ENCODE data around the gene RAB3GAP2.
"Not testable (repeated sequence)": the region's sequence is repeated elsewhere in the genome, so short reads cannot be mapped to it uniquely, and the experiment has no call there.

Gene RAB3GAP2

DNA sequence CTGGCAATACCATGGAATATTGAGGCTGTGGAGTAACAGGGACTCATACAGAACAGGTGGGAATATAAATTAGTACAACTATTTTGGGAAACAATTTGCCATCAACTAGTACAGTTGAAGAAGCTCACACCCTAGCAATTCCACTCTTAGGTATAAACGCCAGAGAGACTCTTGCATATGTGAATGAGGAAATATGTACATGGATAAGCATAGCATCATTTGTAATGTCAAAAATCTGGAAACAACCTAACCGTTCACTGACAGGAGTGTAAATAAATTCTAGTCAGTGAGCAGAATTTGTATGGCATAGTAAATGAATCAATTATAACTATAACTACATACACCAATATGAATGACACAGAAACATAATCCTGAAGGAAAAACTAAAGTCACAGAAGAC, 83.7 kb downstream of the RAB3GAP2 start:
- no peak for DNase-seq

DNA sequence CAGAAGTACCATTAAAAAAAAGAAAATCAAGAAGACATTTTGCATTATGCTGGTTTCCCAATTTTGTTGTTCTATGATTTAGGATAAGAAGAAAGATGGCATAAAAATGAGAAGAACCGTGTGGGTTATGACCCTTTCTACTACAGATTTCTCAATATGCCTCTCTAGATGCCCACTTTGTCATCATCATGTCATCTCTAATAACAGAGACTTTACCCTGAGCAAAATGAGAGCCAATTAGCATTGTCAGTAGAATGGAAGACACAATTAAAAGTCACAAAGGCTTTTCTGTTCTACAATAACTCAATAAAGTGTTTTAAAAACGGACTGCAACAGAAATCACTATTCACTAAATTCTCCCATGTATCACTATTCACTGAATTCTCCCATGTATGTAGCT, 85.5 kb downstream of the RAB3GAP2 start:
- no peak for DNase-seq

DNA sequence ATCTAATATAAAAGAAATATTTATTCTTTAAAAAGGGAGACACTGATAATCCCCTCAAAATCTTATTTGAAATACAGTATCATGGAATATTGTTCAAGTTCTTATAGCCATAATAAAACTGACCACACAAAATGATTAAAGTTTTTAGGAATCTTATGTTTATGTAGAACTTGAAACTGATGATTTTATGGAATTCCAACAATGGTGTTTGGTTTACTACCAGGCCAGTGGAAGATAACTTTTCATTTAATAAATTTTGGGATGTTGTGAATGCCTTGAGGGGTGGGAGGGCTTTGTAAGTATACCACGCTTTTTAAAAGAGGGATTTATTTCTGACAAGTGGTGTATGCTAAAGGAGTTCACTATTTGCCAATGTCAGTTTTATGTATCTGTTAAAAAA, 87.7 kb downstream of the RAB3GAP2 start:
- DNase-seq = no peak

DNA sequence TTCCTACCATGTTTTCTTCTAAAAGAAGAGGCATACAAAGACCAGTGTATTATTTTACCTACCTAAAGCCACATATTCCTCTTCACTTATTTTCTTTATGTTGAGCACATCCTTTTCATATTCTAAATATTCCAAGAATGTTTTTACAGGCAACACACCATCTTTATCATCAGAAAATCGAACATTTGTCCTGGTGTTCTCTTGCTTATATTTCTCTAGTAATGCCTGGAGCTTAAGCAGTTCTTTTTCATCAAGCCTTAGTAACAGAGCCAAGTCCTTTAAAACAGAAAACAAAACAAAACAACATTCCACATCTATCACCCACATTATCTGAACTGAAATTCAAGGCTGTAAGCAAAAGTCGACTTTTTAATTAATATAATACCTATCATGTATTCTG, 89.6 kb downstream of the RAB3GAP2 start:
- DNase-seq = no peak

DNA sequence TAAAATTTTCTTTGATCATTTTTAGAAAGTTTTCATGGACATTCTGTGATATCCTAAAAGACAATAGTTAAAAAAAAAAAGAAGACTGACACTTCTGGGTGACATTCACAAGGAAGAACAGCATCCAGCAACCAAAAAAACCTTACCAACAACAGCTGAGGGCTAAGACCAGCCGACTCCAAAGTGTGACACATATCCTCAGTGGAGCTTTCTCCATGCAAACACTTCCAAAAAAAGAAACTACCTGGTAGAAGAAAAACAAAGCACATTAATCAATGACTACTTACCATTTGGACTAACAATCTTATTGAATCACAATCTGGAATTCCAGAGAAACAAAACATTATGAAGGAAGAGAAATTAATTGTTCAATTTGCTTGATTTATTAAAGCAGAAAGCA, 90.1 kb downstream of the RAB3GAP2 start:
- no peak for DNase-seq

DNA sequence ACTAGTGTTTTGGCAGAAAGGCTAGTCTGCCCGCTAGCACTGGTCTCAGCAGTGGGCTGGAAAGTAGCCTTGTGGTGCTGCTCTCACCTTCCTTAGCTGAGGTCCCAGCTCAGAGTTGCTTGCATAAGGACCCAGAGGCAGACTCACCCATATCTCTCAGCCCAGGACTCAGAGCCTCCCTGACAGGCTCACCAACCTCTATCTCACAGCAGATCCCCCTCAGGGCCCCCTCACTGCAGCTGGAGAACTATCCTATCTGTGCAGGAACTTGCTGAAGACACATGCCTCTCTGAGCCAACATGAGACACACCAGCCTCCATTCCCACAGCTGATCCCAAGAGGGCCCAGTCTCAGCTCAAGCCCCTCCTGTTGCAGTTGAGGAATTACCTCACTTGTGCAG, 95.7 kb downstream of the RAB3GAP2 start:
- DNase-seq = no peak

DNA sequence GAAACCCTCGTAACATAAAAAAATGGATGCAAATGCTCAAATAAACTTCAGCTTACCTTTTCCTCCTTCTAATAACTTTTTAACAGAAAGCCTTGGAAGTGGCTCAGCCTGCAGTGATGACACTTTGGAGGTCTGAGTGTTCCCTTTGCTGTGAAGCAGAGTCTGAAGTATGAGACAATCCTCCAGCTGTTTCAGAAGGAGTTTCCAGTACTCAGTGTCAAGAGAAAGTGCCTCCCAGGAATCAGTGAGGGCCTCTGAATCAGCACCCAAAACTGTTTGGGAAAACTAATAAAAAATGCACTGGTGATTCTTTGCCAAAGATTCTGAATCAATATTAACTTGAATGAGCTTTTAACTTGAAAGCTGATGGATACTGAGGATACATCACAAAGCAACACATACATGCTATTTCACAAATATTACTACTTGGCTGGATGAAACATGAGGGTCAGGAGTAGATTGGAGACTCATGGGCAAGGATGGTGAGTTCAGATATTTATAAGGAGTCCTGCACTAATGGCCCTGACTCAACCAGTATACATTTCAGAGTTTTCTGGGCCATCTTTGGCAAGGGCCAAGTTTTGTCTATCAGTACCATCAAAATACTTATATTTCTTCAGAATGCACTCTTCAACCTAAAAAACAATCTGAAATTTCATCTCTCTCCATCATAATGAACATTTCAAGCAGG, 101.3 kb downstream of the RAB3GAP2 start:
- no peak for DNase-seq

DNA sequence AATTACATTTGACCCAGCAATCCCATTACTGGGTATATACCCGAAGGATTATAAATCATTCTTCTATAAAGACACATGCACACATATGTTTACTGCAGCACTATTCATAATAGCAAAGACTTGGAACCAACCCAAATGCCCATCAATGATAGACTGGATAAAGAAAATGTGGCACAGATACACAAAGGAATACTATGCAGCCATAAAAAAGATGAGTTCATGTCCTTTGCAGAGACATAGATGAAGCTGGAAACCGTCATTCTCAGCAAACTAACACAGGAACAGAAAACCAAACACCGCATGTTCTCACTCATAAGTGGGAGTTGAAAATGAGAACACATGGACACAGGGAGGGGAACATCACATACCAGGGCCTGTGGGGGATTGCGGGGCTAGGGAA, 102.4 kb downstream of the RAB3GAP2 start:
- not testable (repeated sequence) for DNase-seq

DNA sequence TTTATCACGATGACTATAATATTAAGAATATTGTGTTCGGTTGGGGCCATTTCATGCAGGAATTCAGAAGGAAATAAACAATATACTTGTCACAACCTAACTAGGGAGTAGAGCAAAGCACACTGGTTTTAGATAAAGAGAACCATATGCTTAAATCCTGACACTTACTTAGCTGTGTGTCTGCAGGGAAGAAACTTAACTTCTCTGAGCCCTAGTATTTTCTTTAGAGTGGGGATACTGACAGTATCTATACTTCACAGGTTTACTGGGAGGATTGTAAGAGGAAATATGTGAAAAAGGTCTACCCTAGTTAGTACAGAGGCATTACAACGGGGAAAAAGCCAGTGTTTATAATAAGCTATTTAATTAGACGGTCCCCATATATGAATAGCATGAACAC, 105.4 kb downstream of the RAB3GAP2 start:
- no peak for DNase-seq

DNA sequence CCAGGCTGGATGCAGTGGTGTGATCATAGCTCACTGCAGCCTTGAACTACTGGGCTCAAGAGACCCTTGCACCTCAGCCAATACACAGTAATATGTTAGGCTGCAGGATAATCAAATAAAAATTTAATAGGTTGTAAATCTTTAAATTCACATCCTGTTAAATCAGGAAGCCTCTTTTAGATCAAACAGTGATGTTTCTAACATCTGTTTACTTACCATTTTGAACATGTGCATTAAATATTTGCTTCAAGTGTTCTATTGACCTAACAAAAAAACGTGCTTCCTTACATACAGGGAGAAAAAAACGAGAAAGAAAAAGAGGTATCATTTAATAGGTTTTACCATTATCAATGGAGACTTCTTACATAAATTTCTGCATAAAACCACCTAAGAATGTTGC, 107.7 kb downstream of the RAB3GAP2 start:
- DNase-seq = no peak

DNA sequence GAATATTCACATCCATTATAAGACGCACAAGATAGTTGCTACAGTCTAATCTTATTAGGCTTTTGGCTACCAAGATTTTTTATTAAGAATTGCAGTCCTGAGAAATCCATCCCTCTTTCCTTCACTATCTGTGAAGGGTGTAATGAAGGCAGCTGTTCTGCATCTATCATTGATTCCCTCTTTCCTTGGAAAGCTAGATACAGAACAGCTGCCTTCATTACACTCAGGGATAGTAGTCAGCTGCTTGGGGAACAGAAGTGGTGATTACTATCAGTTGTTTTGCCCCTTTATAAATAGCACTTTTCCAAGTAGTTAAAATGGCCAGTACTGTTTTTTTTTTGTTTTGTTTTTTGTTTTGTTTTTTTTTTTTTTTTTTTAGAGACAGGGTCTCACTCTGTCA, 108.1 kb downstream of the RAB3GAP2 start:
- no peak for DNase-seq

DNA sequence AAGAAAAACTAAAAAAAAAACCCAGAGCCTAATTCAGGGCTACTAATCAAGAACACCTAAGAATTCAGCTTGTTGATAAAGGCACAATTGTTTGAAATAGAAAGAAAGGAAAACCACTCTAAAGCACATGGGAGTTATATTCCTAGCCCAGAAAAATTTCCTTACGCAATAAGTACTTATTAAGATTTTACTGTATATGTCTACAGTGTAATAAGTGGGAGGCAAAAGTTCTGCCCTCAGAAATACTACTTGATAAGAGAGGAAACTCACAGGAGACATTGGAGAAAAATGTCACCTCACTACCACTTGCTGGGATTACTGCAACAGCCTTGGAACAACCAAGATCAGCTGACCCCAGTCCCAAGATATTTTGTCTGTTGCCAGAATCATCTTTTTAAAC, 112.2 kb downstream of the RAB3GAP2 start:
- DNase-seq = no peak

DNA sequence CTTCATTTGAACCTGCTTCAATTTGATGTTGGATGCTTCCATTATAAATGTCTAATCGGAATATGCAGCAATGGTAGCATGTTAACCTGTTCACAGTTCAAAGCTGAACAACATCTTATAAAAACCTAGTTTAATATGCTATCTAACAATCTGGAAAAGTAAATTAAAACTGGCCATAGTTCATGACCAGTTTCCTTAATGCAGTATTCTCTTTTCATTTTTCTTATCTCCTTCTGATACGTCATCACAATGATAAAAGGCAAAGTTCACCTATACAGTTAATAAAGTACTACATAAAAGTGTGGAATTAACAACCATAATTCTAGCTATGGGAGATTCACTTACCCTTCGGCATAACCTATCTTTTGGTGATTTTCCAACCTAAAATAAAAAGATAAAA, 113.2 kb downstream of the RAB3GAP2 start:
- DNase-seq = no peak

DNA sequence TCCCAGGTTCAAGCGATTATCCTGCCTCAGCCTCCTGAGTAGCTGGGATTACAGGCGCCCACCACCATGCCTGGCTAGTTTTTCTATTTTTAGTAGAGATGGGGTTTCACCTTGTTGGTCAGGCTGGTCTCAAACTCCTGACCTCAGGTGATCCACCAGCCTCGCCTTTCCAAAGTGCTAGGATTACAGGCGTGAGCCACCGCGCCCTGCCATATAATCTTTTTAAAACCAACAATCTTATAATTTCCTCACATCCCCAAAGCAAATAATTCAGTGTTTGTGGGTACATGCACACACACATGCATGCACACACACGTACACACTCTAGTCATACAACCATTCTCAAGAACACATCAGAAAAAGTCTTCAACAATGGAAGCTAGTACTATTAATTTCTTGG, 113.7 kb downstream of the RAB3GAP2 start:
- DNase-seq = not testable (repeated sequence)

DNA sequence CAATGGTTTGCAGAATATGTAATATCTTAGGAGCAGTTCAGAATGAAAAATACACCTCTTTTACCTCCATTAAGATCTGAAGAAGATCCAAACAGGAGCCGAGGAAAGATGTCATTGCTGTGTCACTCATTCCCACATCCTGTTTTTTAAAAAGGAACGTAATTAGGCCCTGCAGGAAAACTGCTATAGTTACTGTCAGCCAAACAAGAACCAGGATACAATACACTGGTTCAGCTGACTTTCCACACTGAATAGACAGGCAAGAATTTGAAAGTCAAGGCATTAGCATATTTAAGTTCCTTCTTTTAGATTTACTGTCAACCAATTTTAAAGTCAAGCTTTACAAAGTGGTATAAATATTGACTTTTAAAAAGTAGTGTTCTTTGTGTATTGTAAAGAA, 114.5 kb downstream of the RAB3GAP2 start:
- no peak for DNase-seq

DNA sequence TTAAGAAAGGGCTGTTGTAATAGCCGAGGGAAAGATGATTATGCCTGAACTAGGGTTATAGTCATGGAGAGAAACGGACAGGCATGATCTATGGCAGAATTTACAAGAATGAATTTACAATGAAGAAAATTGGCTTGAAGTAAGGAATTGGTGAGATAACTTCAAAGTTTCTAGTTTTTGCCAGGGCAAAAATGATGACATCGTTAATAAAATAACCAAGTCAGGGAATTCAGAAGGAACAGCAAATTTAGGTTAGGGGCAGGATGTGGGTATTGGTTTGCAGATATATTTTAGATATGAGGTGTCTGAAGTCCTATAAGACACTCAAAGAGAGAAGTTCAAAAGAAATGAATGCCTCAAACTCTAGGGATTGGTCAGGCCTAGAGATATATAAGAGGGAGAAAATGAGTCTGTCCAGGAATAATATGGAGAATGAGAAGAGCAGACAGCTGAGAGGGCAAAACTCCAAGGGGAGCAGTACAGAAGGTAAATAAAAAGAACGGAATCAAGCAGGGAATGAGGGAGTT, 115.6 kb downstream of the RAB3GAP2 start:
- no peak for DNase-seq

DNA sequence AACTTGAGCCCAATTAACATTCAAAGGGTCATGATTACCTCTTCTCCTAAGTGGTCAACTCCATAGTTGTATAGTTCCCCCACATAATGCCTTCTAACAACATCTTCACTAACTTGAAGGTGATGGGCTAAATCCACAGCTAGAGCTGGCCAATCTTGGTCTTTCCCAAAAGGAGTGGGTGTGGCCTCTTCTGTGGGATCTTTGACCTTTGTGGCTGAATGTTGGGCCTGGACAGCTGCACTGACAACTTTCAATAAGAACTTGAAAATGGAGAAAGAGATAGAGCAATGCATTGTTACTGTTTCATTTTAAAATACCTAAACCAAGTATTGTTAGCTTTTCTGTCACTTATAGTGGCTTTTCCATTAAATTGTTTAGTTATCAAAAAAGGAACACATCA, 119.1 kb downstream of the RAB3GAP2 start:
- DNase-seq = no peak

DNA sequence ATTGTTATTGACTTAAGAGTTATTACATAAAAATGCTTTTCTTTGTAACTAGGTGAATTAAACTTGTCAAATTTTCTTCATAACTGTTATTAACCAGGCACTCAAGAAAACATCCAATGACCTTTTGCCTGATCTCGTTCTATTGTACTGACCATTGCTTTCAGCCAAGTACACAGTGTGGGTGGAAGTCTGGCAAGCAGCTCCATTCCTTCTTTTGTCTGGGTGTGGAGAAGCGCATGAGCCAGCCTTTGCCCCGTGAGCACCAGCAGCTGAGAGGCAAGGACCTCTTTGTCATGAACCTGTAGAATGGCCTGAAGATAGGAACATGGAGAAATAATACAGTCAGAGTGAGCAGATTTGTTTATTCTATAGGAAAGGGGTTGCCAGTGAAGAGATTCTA, 120.8 kb downstream of the RAB3GAP2 start:
- no peak for DNase-seq

DNA sequence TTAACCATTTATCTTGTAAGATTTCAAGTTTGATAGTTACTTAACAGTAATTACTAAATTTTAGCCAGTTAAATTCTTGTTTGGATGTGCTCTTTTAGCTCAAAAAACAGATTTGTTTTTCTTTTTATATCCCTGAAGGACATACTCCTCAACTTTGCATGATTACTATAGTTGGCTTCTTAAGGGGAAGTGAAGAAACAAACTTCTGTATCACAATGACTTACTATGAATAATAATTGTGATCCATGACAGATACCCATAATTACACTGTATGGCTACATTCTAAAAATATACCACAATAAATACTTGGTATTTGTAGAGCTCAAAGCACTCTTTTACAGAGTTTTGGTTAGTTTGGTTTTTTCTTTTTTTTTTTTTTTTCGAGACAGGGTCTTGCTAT, 122.5 kb downstream of the RAB3GAP2 start:
- no peak for DNase-seq

DNA sequence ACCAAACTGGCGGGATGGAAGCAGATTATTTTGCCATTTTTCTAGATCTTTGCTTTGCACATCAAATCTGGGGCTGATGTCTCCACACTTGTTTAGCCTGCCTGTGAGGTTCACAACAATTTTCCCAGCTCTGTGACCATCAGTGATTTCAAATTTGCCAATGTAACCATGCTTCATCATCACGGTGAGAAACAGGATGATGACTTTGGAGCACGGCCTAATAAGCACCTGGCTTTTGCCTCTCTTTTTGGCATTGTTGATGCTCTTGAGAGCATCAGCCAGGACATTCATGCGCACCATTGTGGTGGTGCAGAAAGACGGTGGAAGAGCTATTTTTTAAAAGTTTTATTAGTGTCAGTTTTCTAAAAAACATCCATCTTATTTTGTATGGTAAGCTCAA, 128.2 kb downstream of the RAB3GAP2 start:
- DNase-seq = no peak

DNA sequence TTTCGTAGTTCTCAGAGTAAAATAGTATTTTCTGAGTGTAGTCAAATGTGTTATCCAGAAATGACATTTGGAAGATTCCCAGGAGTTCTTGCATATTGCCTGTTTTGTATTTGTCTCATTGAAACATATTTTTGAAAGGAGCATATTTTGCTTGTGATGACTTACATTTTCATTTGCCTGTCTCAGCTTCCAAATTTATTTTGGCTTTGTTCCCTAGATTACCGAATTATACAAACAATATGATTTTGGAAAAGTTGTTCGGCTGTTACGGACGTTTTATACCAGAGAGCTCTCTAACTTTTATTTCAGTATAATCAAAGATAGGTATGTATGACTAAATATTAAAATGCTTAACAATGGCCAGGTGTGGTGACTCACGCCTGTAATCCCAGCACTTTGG, 132.3 kb downstream of the RAB3GAP2 start:
- DNase-seq = no peak

DNA sequence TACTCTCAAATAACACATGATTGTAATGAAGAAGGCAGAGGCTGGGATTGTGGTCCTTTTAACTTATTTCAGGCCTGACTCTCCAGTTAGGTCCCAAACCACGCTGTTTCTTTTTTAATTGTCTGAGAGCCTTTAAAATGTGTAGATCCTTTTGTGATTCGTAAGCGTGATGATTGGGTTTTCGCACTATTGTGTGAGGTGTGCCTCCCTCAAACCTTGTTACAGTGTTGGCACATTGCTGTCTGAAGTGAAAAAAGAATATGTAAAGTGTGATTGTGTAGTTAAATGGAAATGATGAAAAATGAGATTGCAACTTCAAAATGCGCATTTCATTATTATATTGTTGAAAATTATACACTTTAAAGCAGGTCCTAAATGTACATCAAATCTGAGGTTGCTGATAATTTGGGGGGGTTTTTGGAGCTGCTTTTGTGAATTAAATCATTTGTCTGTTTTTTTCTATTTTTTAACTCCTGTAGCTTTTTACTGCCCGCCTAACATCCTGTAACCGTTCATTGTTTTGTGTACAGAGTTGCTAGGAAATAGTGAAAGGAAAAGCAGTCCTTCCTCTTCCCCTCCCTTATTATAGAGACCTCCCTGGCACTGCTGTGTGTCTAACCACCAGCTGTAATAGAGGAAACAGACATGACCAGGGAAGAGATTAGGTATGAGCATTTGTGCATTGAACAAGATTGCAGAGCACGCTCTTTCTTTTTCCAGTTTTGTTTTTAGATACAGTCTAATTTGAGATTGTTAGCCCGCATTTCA, 135.1 kb downstream of the RAB3GAP2 start:
- no peak for DNase-seq

DNA sequence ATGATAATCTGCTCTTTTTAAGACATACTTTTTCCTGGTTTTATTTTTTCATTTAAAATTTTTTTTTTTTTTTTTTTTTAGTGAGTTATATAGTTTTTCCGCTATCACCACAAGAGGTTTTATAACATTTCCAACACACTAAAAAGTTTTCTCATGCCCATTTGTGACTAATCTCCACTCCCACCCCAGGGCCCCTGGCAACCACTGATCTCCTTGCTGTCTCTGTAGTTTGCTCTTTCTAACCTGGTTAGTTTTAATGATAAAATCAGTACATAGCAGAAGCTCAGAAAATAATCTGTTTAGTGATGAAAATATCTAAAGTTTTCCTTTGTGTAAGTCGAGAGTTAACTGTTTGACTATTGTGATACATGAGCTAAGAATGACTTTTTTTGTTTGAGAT, 136.5 kb downstream of the RAB3GAP2 start:
- no peak for DNase-seq

DNA sequence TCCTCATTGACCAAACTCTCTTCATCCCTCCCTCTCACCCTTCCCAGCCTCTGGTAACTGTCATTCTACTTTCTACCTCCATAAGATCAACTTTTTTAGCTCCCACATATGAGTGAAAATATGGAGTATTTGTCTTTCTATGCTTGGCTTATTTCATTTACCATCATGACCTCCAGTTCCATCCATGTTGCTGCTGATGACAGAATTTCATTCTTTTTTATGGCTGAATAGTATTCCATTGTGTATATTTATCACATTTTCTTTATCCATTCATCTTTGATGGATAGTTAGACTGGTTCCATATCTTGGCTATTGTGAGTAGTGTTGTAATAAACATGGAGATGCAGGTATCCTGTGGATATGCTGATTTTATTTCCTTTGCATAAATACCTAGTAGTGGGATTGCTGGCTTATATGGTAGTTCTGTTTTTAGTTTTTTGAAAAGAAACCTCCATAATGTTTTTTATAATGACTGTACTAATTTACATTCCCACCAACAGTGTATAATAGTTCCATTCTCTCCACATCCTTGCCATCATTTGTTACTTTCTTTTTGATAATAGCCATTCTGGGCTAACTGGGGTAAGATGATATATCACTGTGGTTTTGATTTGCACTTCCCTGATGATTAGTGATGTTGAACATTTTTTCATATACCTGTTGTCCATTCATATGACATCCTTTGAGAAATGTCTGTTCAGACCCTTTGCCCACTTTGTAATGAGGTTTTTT, 142.6 kb downstream of the RAB3GAP2 start:
- no peak for DNase-seq
